ENCODE measurements around the gene ZNF827.

Gene ZNF827

GRCh38 chr4:145863191-145863590 lies 75.4 kb downstream of the ZNF827 start:
- Histone ChIP-seq H3K36me3 (no peaks in the 10 kb centered on the region), H3K27me3 (no peaks in the 10 kb centered on the region), H3K4me3 (no peak overlapping the region), H3K4me1 (peaks cover 0 to 47% (median 38%) of the 10 kb centered on the region in 4 donors), H3K9me3 (no peaks in the 10 kb centered on the region), H3K27ac (no peak overlapping the region)
- no peak for DNase-seq
- TF ChIP-seq, protein P1, sequence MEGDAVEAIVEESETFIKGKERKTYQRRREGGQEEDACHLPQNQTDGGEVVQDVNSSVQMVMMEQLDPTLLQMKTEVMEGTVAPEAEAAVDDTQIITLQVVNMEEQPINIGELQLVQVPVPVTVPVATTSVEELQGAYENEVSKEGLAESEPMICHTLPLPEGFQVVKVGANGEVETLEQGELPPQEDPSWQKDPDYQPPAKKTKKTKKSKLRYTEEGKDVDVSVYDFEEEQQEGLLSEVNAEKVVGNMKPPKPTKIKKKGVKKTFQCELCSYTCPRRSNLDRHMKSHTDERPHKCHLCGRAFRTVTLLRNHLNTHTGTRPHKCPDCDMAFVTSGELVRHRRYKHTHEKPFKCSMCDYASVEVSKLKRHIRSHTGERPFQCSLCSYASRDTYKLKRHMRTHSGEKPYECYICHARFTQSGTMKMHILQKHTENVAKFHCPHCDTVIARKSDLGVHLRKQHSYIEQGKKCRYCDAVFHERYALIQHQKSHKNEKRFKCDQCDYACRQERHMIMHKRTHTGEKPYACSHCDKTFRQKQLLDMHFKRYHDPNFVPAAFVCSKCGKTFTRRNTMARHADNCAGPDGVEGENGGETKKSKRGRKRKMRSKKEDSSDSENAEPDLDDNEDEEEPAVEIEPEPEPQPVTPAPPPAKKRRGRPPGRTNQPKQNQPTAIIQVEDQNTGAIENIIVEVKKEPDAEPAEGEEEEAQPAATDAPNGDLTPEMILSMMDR (IDR thresholded peaks at IDR 0.05): no peak
- intact Hi-C loops (cut with DNase I; ENCODE audit: low total_unique reads): no loop called here

- Histone ChIP-seq H3K27me3 (no peaks in the 10 kb centered on the region), H3K27ac (peak overlapping the region; percentile 53 to 63), H3K9me3 (no peaks in the 10 kb centered on the region), H3K4me1 (peaks cover 0 to 42% (median 26%) of the 10 kb centered on the region in 4 donors), H3K36me3 (no peaks in the 10 kb centered on the region), H3K4me3 (peak overlapping the region in 1 of 2 donors; percentile 15)
- TF ChIP-seq, protein P1 (IDR thresholded peaks at IDR 0.05): no peak
- intact Hi-C loops (cut with DNase I; ENCODE audit: low total_unique reads): no loop called here
- no peak for DNase-seq
Observed at GRCh38 chr4:145861336-145862318, 77.0 kb downstream of the ZNF827 start.

DNA sequence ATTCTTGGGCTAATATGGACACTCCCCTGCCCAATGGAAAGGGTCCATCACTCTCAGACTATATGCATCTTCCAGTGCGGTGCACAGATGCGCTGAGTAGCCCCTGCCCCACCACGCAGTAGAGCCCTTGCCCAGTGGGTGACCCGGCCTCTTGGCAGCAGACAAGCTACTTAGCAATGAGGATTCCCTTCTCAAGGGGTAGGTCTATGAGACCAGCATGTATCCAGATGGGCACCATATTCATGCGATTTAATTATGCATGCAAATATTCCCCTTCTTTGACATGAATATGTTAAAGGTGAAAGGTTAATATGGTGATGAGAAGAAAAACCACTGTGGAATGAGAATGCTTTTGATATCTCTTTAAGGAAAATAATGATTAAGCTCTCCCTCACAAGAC lies 77.7 kb downstream of the ZNF827 start:
- Histone ChIP-seq H3K4me1 (peaks cover 0 to 37% (median 21%) of the 10 kb centered on the region in 4 donors), H3K27me3 (no peaks in the 10 kb centered on the region), H3K4me3 (no peak overlapping the region), H3K36me3 (no peaks in the 10 kb centered on the region), H3K9me3 (no peaks in the 10 kb centered on the region), H3K27ac (no peak overlapping the region)
- DNase-seq: no peak
- TF ChIP-seq, protein P1 (IDR thresholded peaks at IDR 0.05): no peak
- intact Hi-C loops (cut with DNase I; ENCODE audit: low total_unique reads): no loop called here

GRCh38 chr4:145860446-145860845 lies 78.2 kb downstream of the ZNF827 start:
- no peak overlapping the region for H3K4me3 ChIP-seq
- TF ChIP-seq, protein P1 (IDR thresholded peaks at IDR 0.05): no peak
- no peaks in the 10 kb centered on the region for H3K9me3 ChIP-seq
- peaks cover 0 to 33% (median 17%) of the 10 kb centered on the region in 4 donors for H3K4me1 ChIP-seq
- H3K36me3 ChIP-seq: no peaks in the 10 kb centered on the region
- no peak overlapping the region for H3K27ac ChIP-seq
- no peaks in the 10 kb centered on the region for H3K27me3 ChIP-seq
- intact Hi-C loops (cut with DNase I; ENCODE audit: low total_unique reads): no loop called here
- no peak for DNase-seq

DNA sequence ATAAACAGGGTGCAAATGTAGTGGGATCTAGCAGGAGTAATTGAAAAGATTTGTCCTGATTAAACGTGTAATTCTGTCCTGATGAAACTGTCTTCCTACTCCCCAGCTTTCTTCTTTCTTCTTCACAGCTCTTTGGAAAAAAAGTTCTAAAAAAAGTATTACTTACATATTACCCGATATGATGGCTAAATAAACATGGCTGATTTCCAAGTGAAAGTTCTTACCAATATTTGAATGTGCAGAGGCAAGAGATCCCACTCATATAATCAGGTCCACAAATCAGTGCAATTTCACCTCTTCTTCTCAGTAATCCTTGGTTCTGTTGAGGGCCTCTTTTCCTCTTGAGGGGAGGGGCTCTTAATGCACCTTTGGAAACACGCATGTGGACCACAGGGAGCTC lies 78.7 kb downstream of the ZNF827 start:
- Histone ChIP-seq H3K9me3 (no peaks in the 10 kb centered on the region), H3K36me3 (no peaks in the 10 kb centered on the region), H3K27ac (no peak overlapping the region), H3K27me3 (no peaks in the 10 kb centered on the region), H3K4me1 (peaks cover 0 to 29% (median 13%) of the 10 kb centered on the region in 4 donors), H3K4me3 (no peak overlapping the region)
- intact Hi-C loops (cut with DNase I; ENCODE audit: low total_unique reads): no loop called here
- TF ChIP-seq, protein P1 (IDR thresholded peaks at IDR 0.05): no peak
- DNase-seq: no peak
